Transverse colon (tissue), 4 donors: ENCODE measurements around the gene KIAA1755. TPM values are rescaled to one million over a fixed set of nuclear protein-coding genes. Genes with fewer than 3 reads are reported as not detected.
A peak's percentile ranks its signal among the peaks of the same experiment; 100 is the strongest.

Source experiments
- DNase-seq: peaks from one replicate; pipeline ENCODE4 v3.0.0-alpha.2; 2019
- H3K27ac ChIP-seq, 4 donors: fragments of 200-600 bp; sonication (generic); 2 replicates each; pipeline ENCODE4 v1.5.1; 2016 to 2018; ENCODE audit warnings: inconsistent platforms in 4 of 4
- H3K27me3 ChIP-seq: fragments of 200-600 bp; sonication (generic); 2 replicates; pipeline ENCODE4 v1.5.1; 2017; ENCODE audit warnings: inconsistent platforms
- H3K36me3 ChIP-seq, 4 donors: fragments of 200-600 bp; sonication (generic); 2 replicates each; pipeline ENCODE4 v1.5.1; 2017 to 2019; ENCODE audit warnings: inconsistent platforms in 4 of 4
- H3K4me1 ChIP-seq, 4 donors: fragments of 200-600 bp; sonication (generic); 2 replicates each; pipeline ENCODE4 v1.5.1; 2017 to 2020; ENCODE audit warnings: inconsistent platforms in 4 of 4
- H3K4me3 ChIP-seq, 4 donors: fragments of 200-600 bp; sonication (generic); 1 replicate in 1 of 4; 2 replicates in 3 of 4; pipeline versions ENCODE4 v1.5.1 to v1.6.1; 2017 to 2019; ENCODE audit warnings: inconsistent platforms in 4 of 4
- H3K9me3 ChIP-seq, 2 donors: fragments of 200-600 bp; sonication (generic); 2 replicates each; pipeline ENCODE4 v1.5.1; 2017 to 2019; ENCODE audit warnings: inconsistent platforms in 2 of 2
- CTCF ChIP-seq, 5 experiments: fragments of 200-600 bp in 3 of 5; fragments of 450-650 bp in 2 of 5; sonication (generic) in 3 of 5; IDR thresholded peaks; 1 replicate in 2 of 5; 2 replicates in 3 of 5; pipeline ENCODE4 v1.5.1; 2016 to 2017; ENCODE audit warnings: antibody characterized with exemption in 5 of 5, inconsistent platforms in 3 of 5, mild to moderate bottlenecking in 2 of 5, moderate library complexity in 1 of 5
- EP300 ChIP-seq: sonication (generic); formaldehyde crosslinking; IDR thresholded peaks from one replicate; pipeline ENCODE4 v1.6.1; 2017; ENCODE audit warnings: antibody characterized with exemption, low read depth
- POLR2A ChIP-seq: fragments of 450-650 bp; IDR thresholded peaks from one replicate; pipeline ENCODE4 v1.6.1; 2016; ENCODE audit warnings: antibody characterized with exemption, mild to moderate bottlenecking, moderate library complexity
- POLR2AphosphoS5 ChIP-seq, 3 donors: sonication (generic); formaldehyde crosslinking; IDR thresholded peaks; one replicate each; pipeline ENCODE4 v1.6.1; 2016; ENCODE audit warnings: antibody characterized with exemption in 3 of 3
- WGBS, 2 donors: methylation state at CpG; one replicate each; pipeline ENCODE4 v1.1.5; 2018; ENCODE audit warnings: low coverage in 1 of 2; 5-methylcytosine and 5-hydroxymethylcytosine counted together
- in situ Hi-C, 4 donors: fragments of 200-750 bp; cut with MboI; loops; one replicate each; pipeline versions ENCODE4 v1.15.0 to v1.15.1; 2017; ENCODE audit warnings: low sequenced_read_pairs in 3 of 4, low pct_ligation_motif_present in 1 of 4, low pct_unique_long_range_greater_than_20kb in 1 of 4
- intact Hi-C: fragments of 100-400 bp; cut with DNase I; formaldehyde crosslinking; loops from one replicate; pipeline ENCODE4 v1.15.1; 2023; ENCODE audit warnings: low total_unique reads
- total RNA-seq, 4 donors: library from RNA; depleted of rRNA; stranded (reverse); fragments of >200 nt; gene quantifications; one replicate each; pipeline ENCODE4 v1.1.0, GENCODE V29; 2016

KIAA1755 gene
- total RNA-seq, 4 donors from 2014 or later, result 1.6 to 20.2 (median 3.7) TPM

- no peaks in the 10 kb centered on the region for H3K36me3 ChIP-seq
- TF ChIP-seq EP300 (no peak), POLR2A (no peak), POLR2AphosphoS5 (IDR thresholded peaks at IDR 0.05) (no peak)
- no peaks in the 10 kb centered on the region for H3K27me3 ChIP-seq
- no peak for DNase-seq
- peak overlapping the region in 1 of 4 donors; percentile 29 for H3K27ac ChIP-seq
- no peaks in the 10 kb centered on the region for H3K4me1 ChIP-seq
- WGBS, 2 donors, result 90 to 100% methylated on average over 1 to 15 of the region's 24 CpGs
- intact Hi-C loops (loop anchor here (2.0 kb wide), 1 partner anchor 156 kb away; no protein-coding TSS in a partner anchor), in situ Hi-C loops (no loop called here)
- H3K4me3 ChIP-seq, result no peak overlapping the region
- H3K9me3 ChIP-seq, result no peaks in the 10 kb centered on the region
Measured at GRCh38 chr20:38216746-38217595, 43.6 kb downstream of the KIAA1755 start.

- WGBS, 2 donors, result 91% methylated on average over 6 of the region's 6 CpGs; no CpG with 5 or more reads in 1 of the 2 donors
Measured at GRCh38 chr20:38216201-38216600, 44.3 kb downstream of the KIAA1755 start.

GRCh38 chr20:38215194-38216182 lies 45.0 kb downstream of the KIAA1755 start:
- no peaks in the 10 kb centered on the region for H3K36me3 ChIP-seq
- in situ Hi-C loops (no loop called here), intact Hi-C loops (loop anchor here (2.0 kb wide), 1 partner anchor 155 kb away; no protein-coding TSS in a partner anchor)
- H3K4me3 ChIP-seq, result no peak overlapping the region
- no peaks in the 10 kb centered on the region for H3K4me1 ChIP-seq
- H3K27ac ChIP-seq, result no peak overlapping the region
- no peak for DNase-seq
- TF ChIP-seq CTCF (IDR thresholded peaks at IDR 0.05) (no peak), POLR2AphosphoS5 (IDR thresholded peaks at IDR 0.05) (no peak), POLR2A (no peak), EP300 (no peak)
- no peaks in the 10 kb centered on the region for H3K9me3 ChIP-seq
- no peaks in the 10 kb centered on the region for H3K27me3 ChIP-seq
- 70 to 74% methylated on average over 8 to 23 of the region's 23 CpGs for WGBS, 2 donors

More at GRCh38 chr20:38216201-38216600, 44.3 kb downstream of the KIAA1755 start:
- intact Hi-C loops, result loop anchor here (2.0 kb wide), 1 partner anchor 155 kb away; no protein-coding TSS in a partner anchor
- H3K4me1 ChIP-seq, result no peaks in the 10 kb centered on the region
- in situ Hi-C loops, result no loop called here
- H3K36me3 ChIP-seq, result no peaks in the 10 kb centered on the region
- DNase-seq, result no peak
- no peak overlapping the region for H3K4me3 ChIP-seq
- H3K9me3 ChIP-seq, result no peaks in the 10 kb centered on the region
- TF ChIP-seq POLR2AphosphoS5 (IDR thresholded peaks at IDR 0.05) (no peak), POLR2A (no peak), CTCF (IDR thresholded peaks at IDR 0.05) (no peak), EP300 (no peak)
- no peaks in the 10 kb centered on the region for H3K27me3 ChIP-seq
- H3K27ac ChIP-seq, result no peak overlapping the region

- no peak for TF ChIP-seq POLR2AphosphoS5 (IDR thresholded peaks at IDR 0.05)
- TF ChIP-seq CTCF (IDR thresholded peaks at IDR 0.05), result no peak
- TF ChIP-seq POLR2A, result no peak
- no peak for TF ChIP-seq EP300
- H3K4me3 ChIP-seq, result no peak overlapping the region
- in situ Hi-C loops (loop anchor here in 1 of 4 donors (5.0 kb wide), 1 partner anchor 157 kb away; no protein-coding TSS in a partner anchor), intact Hi-C loops (no loop called here)
- 49 to 67% methylated on average over 12 to 19 of the region's 19 CpGs for WGBS, 2 donors
- H3K27ac ChIP-seq, result no peak overlapping the region
- no peaks in the 10 kb centered on the region for H3K4me1 ChIP-seq
- DNase-seq, result no peak
- no peaks in the 10 kb centered on the region for H3K36me3 ChIP-seq
- no peaks in the 10 kb centered on the region for H3K9me3 ChIP-seq
- H3K27me3 ChIP-seq, result no peaks in the 10 kb centered on the region
Measured at GRCh38 chr20:38214256-38215193, 46.0 kb downstream of the KIAA1755 start.
